PC-9 (cell line): ENCODE measurements around the gene ZBED4.

Experiments
- CTCF ChIP-seq: fragments of 200-600 bp; sonication (generic); conservative IDR thresholded peaks from 2 replicates; pipeline ENCODE4 v1.6.1; 2017; ENCODE audit warnings: mixed run types, antibody characterized with exemption, mild to moderate bottlenecking, moderate library complexity
- EZH2 ChIP-seq: fragments of 200-600 bp; sonication (generic); IDR thresholded peaks from 2 replicates; pipeline ENCODE4 v1.8.0; 2017; ENCODE audit warnings: antibody characterized with exemption, low read depth

GRCh38 chr22:49855251-49855911 is 1.7 kb downstream of the ZBED4 start:
- TF ChIP-seq CTCF (no peak), EZH2 (no peak)
